ENCODE data around the gene EVPLL.
"Not testable (repeated sequence)": the region's sequence is repeated elsewhere in the genome, so short reads cannot be mapped to it uniquely, and the experiment has no call there.

Gene EVPLL

DNA sequence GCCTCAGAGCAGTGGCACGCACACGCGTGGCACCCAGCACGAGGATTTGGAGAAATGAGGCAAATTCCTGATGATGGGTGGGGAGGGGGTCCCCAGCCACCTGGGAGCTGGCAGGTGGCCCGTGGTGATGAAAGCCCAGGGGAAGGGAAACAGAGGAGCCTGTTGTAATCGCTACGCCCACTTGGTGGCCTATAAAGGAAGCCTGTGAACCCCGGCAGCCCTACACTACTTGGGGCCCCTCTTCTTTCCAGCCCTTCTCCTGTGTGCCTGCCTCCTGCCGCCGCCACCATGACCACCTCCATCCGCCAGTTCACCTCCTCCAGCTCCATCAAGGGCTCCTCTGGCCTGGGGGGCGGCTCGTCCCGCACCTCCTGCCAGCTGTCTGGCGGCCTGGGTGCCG is 49.1 kb downstream of the EVPLL start:
- DNase-seq, result not testable (repeated sequence)

- DNase-seq, result not testable (repeated sequence)
These were observed 54.6 kb downstream of the EVPLL start for GRCh38 chr17:18432206-18432605.

Measured in NCI-H526 treated with DMSO at 0.1 percent for 48 hours (cell line).